Left ventricle myocardium inferior (tissue), 1 donor: ENCODE results near the gene NANOG. TPM values are rescaled to one million over a fixed set of nuclear protein-coding genes. Genes with fewer than 3 reads are reported as not detected.
"Not testable (repeated sequence)": the region's sequence is repeated elsewhere in the genome, so short reads cannot be mapped to it uniquely, and the experiment has no call there.

ENCODE experiments used
- DNase-seq: peaks from one replicate; pipeline ENCODE4 v3.0.0-alpha.2; 2020
- H3K27ac ChIP-seq: fragments of 200-600 bp; replicated peaks from 2 replicates; pipeline ENCODE4 v1.8.0; 2021
- H3K27me3 ChIP-seq: fragments of 200-600 bp; 2 replicates; pipeline ENCODE4 v1.8.0; 2021; ENCODE audit warnings: low read depth
- H3K36me3 ChIP-seq: fragments of 200-600 bp; 2 replicates; pipeline ENCODE4 v1.8.0; 2021
- H3K4me1 ChIP-seq: fragments of 200-600 bp; 2 replicates; pipeline ENCODE4 v1.8.0; 2021
- H3K4me3 ChIP-seq: fragments of 200-600 bp; 2 replicates; pipeline ENCODE4 v1.8.0; 2021; ENCODE audit warnings: mild to moderate bottlenecking, moderate library complexity
- H3K9me3 ChIP-seq: fragments of 200-600 bp; replicated peaks from 2 replicates; pipeline ENCODE4 v1.8.0; 2021
- CTCF ChIP-seq: fragments of 200-600 bp; IDR thresholded peaks from 2 replicates; pipeline ENCODE4 v1.8.0; 2021; ENCODE audit warnings: antibody characterized with exemption, mild to moderate bottlenecking, borderline replicate concordance
- intact Hi-C: fragments of 100-400 bp; cut with micrococcal nuclease; formaldehyde crosslinking; loops from one replicate; pipeline ENCODE4 v1.11.0; 2022
- total RNA-seq: library from RNA; stranded (reverse); fragmentation: NEBNext Ultra II Directional; extraction: Animal tissue kit (Norgen Biotek cat#: 25700); gene quantifications from one replicate; pipeline ENCODE4 v1.2.1, GENCODE V29; 2021
- donor health status: DM: no; HTN: yes; CAD: no; lungs with severe emphysema.

The NANOG gene
- total RNA-seq, 1 donor from 2014 or later, result not detected

GRCh38 chr12:7801460-7801859 is 12.3 kb downstream of the NANOG start:
- Histone ChIP-seq H3K27me3 (peaks cover 5% of the 10 kb centered on the region), H3K4me1 (no peaks in the 10 kb centered on the region), H3K36me3 (no peaks in the 10 kb centered on the region), H3K27ac (no peak overlapping the region), H3K9me3 (no peaks in the 10 kb centered on the region), H3K4me3 (no peak overlapping the region)
- DNase-seq, result no peak
- no peak for TF ChIP-seq CTCF
- intact Hi-C loops, result no loop called here

GRCh38 chr12:7806319-7806718 is 17.1 kb downstream of the NANOG start:
- DNase-seq, H3K27ac ChIP-seq, H3K36me3 ChIP-seq, H3K9me3 ChIP-seq, H3K4me1 ChIP-seq, H3K4me3 ChIP-seq, intact Hi-C loops: not testable (repeated sequence)
- peaks cover 30% of the 10 kb centered on the region for H3K27me3 ChIP-seq

- peak; percentile 40 for DNase-seq
- H3K27me3 ChIP-seq, result peaks cover 36% of the 10 kb centered on the region
- H3K36me3 ChIP-seq, result no peaks in the 10 kb centered on the region
- no peak overlapping the region for H3K4me3 ChIP-seq
- H3K9me3 ChIP-seq, result no peaks in the 10 kb centered on the region
- intact Hi-C loops, result no loop called here
- TF ChIP-seq CTCF, result peak; percentile 89
- H3K27ac ChIP-seq, result no peak overlapping the region
- H3K4me1 ChIP-seq, result no peaks in the 10 kb centered on the region
These were observed 17.8 kb downstream of the NANOG start for GRCh38 chr12:7806863-7807487.

- H3K9me3 ChIP-seq, DNase-seq, H3K4me1 ChIP-seq, intact Hi-C loops, H3K27me3 ChIP-seq, H3K36me3 ChIP-seq, H3K27ac ChIP-seq, H3K4me3 ChIP-seq: not testable (repeated sequence)
These were observed 36.6 kb downstream of the NANOG start for GRCh38 chr12:7825754-7826153.

GRCh38 chr12:7829737-7830136 is 40.5 kb downstream of the NANOG start:
- intact Hi-C loops, DNase-seq, H3K4me3 ChIP-seq, H3K4me1 ChIP-seq, H3K9me3 ChIP-seq, H3K27me3 ChIP-seq, H3K36me3 ChIP-seq, H3K27ac ChIP-seq: not testable (repeated sequence)

- Histone ChIP-seq H3K9me3 (no peaks in the 10 kb centered on the region), H3K27me3 (peaks cover 6% of the 10 kb centered on the region), H3K4me1 (no peaks in the 10 kb centered on the region), H3K4me3 (no peak overlapping the region), H3K27ac (no peak overlapping the region), H3K36me3 (no peaks in the 10 kb centered on the region)
- DNase-seq, result no peak
- intact Hi-C loops, result no loop called here
- TF ChIP-seq CTCF, result peak; percentile 46
These were observed 43.0 kb downstream of the NANOG start for GRCh38 chr12:7832059-7832696.

GRCh38 chr12:7833201-7833600 is 44.0 kb downstream of the NANOG start:
- H3K27me3 ChIP-seq, H3K36me3 ChIP-seq, H3K27ac ChIP-seq, H3K9me3 ChIP-seq, intact Hi-C loops, H3K4me1 ChIP-seq, DNase-seq, H3K4me3 ChIP-seq: not testable (repeated sequence)
